HG03565 (cell line): ENCODE measurements around the gene GCGR.

Experiments used
- ATAC-seq: cut with Tn5 transposase; IDR thresholded peaks from one replicate; pipeline ENCODE4 v1.9.1; 2021; ENCODE audit warnings: mild to moderate bottlenecking, moderate library complexity; ENCODE audit not compliant: unreplicated experiment

The GCGR gene

DNA sequence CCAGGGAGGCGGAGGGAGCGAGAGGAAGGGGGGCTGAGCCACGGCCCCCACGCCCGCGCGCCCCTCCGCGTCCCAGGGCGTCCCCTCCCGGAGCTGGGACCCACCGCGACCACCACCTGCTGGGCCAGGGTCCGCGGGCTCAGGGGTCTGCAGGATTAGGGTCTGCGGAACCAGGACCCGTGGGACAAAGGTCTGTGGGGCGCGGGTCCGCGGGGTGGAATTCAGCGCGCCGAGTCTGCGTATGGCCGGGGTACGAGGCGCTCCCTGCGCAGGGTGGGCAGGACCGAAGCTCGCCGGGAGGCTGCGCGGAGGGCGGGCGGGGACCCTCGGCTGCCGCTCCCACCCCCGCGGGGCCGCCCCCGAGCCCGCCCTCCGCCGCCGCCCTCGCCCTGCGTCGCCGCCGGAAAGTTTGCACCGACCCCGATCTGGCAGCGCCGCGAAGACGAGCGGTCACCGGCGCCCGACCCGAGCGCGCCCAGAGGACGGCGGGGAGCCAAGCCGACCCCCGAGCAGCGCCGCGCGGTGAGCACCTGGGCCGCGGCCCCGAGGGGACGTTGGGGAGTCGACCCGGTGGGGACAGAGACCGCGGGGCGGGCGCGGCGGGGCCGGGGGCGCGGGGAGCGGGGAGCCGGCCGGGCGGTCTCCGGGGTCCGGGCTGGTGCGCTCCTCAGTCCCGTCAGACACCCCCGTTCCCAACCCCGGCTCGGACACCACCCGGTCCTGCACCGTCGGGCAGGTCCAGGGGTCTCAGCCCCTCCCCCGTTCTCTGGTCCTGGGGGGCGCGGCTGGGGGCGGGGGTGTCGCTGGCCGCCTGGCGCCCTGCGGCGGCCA, at the start of gene GCGR:
Gene GCGR, plus strand, starts transcription at position 423 of the 831 bp plus-strand sequence. CDS start 4,869 bp downstream, outside the sequence.
- no peak for ATAC-seq

DNA sequence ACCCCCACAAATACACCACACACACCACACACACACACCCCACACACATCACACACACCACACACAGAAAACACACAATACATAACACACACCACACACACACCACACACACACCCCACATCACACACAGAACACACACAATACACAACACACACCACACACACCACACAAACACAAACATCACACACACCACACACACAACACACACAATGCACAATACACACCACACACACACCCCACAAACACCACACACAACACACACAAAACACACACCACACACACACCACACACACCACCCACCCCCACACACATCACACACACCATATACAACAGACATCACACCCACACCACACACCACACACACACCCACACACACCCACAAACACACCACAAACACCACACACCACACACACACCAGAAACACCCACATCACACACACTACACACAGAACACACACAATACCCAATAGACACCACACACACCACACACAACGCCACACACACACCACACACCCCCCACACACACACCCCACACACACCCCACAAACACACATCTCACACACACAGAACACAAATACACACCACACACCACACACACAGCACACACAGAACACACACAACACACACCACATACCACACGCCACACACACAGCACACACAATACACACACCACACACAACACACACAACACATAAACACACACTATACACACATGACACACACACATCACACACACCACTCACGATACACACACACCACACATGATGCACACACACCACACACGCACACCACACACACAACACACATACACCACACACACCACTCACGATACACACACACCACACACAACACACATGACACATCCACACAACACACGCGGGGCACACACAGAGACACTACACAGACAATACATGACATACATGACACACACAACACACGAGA, 11.0 kb upstream of the GCGR start:
- no peak for ATAC-seq

DNA sequence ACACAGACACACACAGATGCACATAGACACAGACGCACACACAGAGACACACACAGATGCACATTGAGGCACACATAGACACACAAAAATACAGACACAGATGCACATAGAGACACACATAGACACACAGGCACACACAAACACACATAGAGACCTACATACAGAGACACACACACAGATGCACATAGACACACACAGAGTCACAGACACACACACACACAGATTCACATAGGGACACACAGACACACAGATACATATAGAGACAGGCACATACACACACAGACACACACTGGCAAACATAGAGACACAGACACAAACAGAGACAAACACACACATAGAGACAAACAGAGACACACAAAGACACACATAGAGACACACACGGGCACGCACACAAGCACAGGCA, 9.9 kb upstream of the GCGR start:
- no peak for ATAC-seq

DNA sequence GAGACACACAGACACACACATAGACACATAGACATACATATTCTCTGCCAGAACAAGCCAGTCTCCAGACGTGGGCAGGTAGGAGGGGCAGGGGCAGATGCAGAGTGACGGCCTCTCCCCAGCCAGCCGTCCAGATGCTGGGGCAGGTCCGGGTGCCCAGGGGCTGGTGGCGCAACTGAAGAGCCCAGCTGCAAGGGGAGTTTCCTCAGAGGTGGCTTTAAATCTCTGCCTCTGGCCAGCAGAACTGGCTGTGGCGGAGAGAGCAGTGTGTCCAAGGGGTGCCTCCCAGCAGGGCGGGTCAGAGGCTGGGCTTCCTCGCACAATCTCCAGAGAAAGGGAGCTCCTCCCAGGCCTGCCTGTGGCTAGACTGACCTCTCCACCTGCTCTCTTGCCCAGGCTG, 9.4 kb upstream of the GCGR start:
- ATAC-seq: no peak

DNA sequence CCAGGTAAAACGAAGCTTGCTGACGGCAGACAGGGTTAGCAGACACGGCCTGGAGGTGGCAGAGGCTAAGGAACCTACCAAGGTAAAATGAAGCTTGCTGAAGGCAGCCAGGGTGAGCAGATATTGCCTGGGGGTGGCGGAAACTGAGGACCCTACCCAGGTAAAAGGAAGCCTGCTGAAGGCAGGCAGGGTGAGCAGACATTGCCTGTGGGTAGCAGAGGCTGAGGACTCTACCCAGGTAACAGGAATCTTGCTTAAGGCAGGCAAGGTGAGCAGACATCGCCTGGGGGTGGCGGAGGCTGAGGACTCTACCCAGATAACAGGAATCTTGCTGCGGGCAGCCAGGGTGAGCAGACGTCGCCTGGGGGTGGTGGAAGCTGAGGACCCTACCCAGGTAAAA, 2.6 kb upstream of the GCGR start:
- ATAC-seq: no peak

DNA sequence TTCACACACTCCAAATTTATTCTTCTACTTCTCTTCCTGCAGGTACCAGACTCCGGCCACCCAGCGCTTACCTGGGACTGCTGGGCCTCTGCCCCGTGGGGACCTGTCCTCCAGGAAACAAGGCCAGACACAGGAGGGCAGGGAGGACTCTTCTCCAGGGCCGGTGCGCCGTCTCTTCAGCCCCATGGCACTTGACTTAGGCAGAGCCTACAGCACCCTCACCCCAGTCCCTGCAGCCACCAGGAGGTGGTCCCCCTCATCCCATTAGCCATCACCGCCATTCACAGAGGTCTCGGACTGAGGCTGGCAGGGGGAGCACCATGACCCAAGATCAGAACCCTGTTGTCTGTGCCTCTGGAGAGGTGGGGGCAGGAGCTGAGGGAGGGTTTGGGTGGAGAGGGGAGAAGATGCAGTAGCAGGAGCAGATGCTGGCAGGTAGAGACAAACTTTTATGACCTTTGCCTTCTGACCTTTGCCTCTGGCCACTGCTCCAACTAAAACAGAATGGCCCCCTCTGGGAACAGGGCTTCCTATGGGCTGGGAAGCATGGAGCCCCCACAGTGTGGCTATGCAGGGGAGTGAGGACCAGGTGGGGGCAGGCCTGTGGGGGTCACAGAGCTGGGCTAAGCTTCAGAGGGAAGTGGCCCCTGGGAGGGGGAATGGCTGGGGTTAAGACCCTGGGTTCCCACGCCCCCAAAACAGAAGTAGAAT, 1.7 kb upstream of the GCGR start:
- no peak for ATAC-seq

DNA sequence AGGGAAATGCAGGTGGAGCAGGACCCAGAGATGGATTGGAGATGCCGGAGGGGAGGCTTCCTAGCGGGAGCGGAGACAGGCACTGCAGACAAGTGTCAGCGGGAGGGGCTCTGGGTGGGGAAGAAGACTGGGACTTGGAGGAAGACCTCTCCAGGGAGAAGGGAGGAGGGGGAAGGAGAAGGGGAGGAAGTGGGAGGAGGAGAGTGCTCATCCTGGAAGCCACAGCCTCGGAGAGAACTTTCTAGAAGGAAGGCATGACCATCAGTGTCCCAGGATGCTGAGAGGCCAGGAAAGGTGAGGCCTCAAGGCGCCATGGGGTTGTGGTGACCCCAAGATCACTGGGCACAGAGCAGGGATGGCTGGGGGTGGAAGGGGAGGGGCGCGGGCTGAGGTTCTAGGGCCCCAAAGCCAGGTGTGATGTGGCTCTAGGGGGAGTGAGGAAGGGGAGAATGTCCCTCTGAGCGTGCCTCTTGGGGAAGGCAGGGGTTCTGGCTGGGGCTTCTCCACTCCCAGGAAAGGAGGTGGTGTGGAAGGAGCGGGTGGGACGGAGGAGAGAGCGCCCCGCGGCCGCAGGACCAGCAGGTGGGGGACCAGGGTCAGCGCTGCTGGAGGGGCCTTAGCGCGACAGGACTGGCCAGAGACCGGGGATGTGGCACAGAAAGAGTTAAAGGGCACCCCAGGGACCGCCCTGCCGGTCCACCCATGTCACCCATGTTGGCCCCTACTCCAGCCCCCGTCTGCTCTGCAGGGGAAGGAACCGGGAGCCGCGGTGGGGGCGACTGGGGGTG, 900 bp upstream of the GCGR start:
- no peak for ATAC-seq

DNA sequence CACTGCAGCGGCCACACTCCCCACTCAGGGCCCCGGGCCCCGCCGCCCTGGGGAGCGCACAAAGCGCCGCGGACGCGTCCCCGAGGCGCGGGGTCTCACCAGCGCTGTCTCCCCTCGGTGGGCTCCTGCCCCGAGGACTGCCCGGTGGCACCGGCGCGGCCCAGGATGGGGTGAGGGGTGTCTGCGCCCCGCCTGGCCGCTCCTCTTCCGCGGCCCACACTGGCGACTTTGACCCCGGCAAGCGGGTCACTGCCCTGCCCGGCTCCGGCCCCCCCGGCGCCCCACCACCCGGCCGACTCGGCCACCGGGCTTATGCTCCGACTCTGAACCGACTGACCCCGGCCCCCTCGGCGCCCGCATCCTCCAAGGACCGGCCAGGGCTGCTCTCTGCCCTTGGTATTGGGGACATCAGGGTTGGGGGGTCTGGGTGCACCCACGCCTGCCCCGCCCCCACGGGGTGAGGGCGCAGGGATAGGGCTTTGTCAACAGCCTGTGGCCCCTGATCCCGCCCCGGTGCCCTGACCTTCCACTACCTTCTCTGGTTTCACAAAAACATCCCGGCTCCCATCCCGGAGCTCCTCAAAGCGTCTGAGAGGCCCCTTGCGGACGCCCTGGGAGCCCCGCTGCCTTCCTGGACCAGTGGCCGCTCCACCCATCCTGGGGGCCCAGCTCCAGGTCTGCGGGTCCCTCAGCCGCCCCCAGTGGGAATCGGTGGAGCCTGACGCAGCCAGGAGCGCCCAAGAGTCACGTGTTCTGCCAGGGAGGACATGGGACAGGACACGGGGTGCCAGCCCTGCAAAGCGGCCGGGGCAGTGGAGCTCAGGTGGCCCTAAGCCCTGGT, 829 bp downstream of the GCGR start:
- no peak for ATAC-seq

DNA sequence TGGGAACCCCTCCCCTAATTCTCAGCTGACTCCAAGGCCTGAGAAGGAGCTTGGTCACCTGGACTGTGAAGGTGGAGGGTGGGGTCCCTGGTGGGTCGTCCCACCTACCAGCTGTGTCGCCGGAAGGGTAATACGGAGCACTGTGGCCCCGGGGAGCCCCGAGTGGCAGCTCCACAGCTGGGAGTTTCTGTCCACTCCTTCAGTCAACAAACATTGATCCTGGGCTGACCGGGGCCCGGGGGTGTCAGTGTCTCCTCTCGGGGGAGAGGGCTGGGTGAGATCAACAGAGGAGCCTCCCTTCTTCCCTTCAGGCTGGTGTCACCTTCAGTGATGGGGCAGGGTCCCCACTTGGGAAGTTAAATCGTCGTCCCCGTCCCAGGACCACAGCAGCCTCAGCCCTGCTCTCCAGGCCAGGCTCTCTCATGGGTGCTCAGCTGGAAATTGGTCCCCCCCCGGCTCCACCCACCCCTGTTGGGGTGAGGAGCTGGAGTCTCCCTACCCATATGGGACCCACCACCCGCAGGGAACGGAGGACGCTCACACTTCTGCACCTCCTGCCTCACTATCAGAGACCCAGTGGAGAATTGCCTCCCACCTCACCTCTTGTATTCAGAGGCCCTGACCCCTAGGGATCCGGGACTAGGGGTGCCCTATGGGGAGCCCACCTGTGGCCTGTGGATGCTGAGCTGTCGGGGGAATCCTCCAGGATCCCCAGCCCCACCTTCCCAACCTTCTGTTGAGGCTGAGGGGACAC, 1.9 kb downstream of the GCGR start:
- no peak for ATAC-seq

DNA sequence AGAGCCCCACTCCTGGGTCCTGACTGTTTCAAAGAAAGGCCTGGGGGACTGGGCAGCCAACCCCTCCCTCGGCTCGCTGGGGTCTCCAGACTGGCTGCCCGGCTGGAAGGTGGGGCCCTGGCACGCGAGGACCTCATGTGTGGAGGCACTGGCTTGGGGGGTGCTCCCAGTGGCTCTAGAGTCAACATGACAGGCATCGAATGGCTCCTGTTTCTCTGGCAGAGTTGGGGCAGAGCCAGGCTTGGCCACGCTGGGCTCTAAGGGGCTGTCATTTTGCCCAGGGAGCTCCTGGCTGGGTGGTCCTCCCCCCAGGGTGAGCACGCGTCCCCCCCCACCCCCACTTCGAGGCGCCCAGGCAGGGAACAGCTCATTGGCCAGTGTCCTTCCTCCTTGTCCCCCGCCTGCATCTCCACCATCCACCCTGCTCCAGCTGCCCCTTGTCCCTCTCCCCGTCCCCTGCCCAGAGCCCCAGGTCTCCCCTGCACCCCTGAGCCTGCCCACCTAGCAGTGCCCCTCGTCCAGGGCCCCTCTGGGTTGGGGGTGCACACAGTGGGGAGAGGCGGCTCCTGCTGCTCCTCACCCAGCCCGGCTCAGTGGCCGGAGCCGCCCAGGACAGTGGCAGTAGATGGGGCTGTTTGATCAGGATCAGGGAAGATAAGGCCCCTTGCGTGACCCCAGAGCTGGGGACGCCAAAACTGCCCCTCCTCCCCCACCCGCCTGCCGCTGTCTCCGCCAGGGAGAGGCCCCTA, 2.7 kb downstream of the GCGR start:
- no peak for ATAC-seq

DNA sequence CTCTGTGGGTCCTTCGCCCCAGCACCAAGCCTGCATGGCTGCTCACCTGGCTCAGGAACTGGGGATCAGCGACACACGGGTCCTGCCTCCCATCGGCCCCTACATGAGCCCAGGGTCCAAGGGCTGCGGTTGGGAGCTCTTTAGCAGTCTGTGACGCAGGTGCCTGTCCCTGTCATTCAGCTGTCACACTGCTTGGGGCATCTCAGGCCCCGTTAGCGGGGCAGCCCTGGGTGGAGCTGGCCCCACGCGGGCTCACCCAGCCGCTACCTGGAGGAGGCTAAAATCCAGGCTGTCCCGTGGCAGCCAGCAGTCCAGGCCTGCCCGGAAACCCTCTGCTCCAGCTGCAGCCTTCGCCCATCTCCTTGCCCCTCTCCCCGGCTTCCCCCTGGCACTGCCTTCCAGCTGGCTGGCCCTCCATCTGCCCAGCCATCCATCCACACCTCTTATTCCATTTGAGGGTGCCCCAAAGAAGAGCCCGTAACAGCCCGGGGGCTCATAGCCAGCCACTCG, 3.3 kb downstream of the GCGR start:
- no peak for ATAC-seq

DNA sequence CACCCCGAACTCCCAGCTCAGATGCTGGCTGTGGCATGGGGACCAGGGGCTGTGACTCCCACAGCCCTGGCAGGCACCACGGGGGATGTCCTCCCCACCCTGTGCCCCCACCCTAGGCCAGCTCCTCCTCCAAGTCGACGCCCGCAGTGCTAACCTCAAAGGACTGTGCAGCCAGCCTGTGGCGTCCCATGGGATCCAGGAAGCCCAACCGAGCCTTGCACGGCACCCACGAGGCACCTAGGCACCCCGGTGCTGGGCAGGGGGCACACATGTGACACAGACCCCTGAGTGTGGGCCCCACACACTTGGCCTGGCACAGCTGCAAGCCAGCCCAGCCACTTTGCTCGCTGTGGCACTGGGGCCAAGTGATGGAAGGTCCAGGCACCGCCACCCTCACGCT, 3.9 kb downstream of the GCGR start:
- ATAC-seq: no peak

DNA sequence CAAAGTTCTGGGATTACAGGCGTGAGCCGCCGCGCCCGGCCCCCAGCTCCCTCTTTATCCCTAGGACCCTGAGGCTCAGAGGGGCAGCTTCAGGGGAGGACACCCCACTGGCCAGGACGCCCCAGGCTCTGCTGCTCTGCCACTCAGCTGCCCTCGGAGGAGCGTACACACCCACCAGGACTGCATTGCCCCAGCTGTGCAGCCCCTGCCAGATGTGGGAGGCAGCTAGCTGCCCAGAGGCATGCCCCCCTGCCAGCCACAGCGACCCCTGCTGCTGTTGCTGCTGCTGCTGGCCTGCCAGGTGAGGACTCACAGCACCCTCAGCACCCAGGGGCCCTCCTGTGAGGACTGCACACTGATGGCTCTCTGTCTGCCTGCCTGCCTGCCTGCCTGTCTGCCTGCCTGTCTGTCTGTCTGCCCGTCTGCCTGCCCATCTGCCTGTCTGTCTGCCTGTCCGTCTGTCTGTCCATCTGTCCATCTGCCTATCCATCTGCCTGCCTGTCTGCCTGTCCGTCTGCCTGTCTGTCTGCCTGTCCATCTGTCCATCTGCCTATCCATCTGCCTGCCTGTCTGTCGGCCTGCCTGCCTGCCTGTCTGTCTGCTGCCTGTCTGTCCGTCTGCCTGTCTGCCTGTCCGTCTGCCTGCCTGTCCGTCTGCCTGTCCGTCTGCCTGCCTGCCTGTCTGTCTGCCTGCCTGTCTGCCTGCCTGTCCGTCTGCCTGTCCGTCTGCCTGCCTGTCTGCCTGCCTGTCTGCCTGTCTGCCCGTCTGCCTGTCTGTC, 5.0 kb downstream of the GCGR start:
- ATAC-seq: no peak

DNA sequence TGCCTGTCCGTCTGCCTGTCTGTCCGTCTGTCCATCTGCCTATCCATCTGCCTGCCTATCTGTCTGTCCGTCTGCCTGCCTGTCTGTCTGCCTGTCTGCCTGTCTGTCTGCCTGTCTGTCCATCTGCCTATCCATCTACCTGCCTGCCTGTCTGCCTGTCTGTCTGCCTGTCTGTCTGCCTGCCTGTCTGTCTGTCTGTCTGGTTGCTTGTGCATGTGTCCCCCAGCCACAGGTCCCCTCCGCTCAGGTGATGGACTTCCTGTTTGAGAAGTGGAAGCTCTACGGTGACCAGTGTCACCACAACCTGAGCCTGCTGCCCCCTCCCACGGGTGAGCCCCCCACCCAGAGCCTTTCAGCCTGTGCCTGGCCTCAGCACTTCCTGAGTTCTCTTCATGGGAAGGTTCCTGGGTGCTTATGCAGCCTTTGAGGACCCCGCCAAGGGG, 5.6 kb downstream of the GCGR start:
- ATAC-seq: no peak

DNA sequence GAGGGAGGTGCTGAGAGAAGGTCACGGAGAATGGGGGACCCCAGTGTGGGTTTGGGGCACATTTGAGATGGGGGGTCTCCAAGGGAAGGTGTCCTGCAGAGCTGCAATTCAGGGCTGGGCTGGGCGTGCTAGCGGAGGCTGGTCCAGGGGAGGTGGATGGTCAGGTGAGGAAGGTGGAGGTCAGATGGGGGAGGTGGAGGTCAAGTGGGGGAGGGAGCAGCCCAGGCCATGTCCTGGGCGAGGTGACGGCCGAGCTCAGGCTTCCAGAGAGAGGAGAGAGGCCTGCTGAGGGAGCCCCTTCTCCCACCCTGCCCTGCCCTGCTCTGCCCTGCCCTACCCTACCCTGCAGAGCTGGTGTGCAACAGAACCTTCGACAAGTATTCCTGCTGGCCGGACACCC, 6.5 kb downstream of the GCGR start:
- ATAC-seq: no peak

DNA sequence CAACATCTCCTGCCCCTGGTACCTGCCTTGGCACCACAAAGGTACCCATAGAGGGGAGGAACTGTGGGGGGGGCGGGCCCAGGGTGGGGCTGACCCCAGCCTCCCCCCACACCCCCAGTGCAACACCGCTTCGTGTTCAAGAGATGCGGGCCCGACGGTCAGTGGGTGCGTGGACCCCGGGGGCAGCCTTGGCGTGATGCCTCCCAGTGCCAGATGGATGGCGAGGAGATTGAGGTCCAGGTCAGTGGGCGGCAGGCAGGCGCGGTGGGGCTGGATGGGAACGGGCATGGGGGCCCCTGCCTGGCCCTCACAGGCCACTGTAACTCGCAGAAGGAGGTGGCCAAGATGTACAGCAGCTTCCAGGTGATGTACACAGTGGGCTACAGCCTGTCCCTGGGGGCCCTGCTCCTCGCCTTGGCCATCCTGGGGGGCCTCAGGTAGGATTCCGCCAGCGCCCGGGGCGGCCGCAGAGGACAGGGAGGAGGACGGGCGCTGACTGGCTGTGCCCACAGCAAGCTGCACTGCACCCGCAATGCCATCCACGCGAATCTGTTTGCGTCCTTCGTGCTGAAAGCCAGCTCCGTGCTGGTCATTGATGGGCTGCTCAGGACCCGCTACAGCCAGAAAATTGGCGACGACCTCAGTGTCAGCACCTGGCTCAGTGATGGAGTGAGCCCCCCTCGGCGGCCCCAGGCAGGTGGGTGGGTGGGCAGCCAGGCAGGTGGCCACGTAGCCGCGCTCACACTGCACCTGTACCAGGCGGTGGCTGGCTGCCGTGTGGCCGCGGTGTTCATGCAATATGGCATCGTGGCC, 7.1 kb downstream of the GCGR start:
- ATAC-seq: no peak
